Heart right ventricle (tissue), 16 donors: ENCODE results near the gene APOBEC2. TPM values are rescaled to one million over a fixed set of nuclear protein-coding genes. Genes with fewer than 3 reads are reported as not detected.
A peak's percentile ranks its signal among the peaks of the same experiment; 100 is the strongest.

ENCODE experiments used
- ATAC-seq, 8 donors: fragments of 200-7000 bp; cut with Tn5 transposase; one replicate each; pipeline ENCODE4 v1.9.1; 2020; ENCODE audit warnings: mild to moderate bottlenecking in 8 of 8, moderate library complexity in 8 of 8, moderate number of reproducible peaks in 1 of 8
- DNase-seq, 2 donors: peaks; one replicate each; pipeline ENCODE4 v3.0.0-alpha.2; 2020
- H3K27ac ChIP-seq, 10 donors: fragments of 200-600 bp; sonication (generic) in 2 of 10; one replicate each; pipeline versions ENCODE4 v1.5.0 to v1.8.0; 2020 to 2022; ENCODE audit warnings: mild to moderate bottlenecking in 3 of 10
- H3K27me3 ChIP-seq, 7 donors: fragments of 200-600 bp; one replicate each; pipeline ENCODE4 v1.8.0; 2021 to 2022; ENCODE audit warnings: mild to moderate bottlenecking in 2 of 7
- H3K36me3 ChIP-seq, 9 donors: fragments of 200-600 bp; sonication (generic) in 1 of 9; one replicate each; pipeline versions ENCODE4 v1.5.0 to v1.8.0; 2020 to 2022; ENCODE audit warnings: mild to moderate bottlenecking in 2 of 9
- H3K4me1 ChIP-seq, 9 donors: fragments of 200-600 bp; sonication (generic) in 1 of 9; one replicate each; pipeline versions ENCODE4 v1.5.0 to v1.8.0; 2020 to 2022; ENCODE audit warnings: mild to moderate bottlenecking in 4 of 9
- H3K4me3 ChIP-seq, 10 donors: fragments of 200-600 bp; sonication (generic) in 2 of 10; one replicate each; pipeline versions ENCODE4 v1.5.0 to v1.8.0; 2020 to 2022; ENCODE audit warnings: mild to moderate bottlenecking in 7 of 10, moderate library complexity in 2 of 10
- H3K9me3 ChIP-seq, 11 donors: fragments of 200-600 bp in 10 of 11; sonication (generic) in 2 of 11; one replicate each; pipeline versions ENCODE4 v1.5.0 to v1.8.0; 2013 to 2022; ENCODE audit warnings: mild to moderate bottlenecking in 2 of 11, control low read depth in 1 of 11, moderate library complexity in 1 of 11
- CTCF ChIP-seq, 9 donors: fragments of 200-600 bp; sonication (generic) in 2 of 9; IDR thresholded peaks; one replicate each; pipeline versions ENCODE4 v1.5.0 to v1.8.0; 2021 to 2022; ENCODE audit warnings: antibody characterized with exemption in 9 of 9, mild to moderate bottlenecking in 5 of 9, moderate library complexity in 1 of 9
- WGBS, 2 donors: extraction: QIAGEN DNeasy Blood & Tissue Kit; methylation state at CpG; one replicate each; pipeline ENCODE4 v1.1.7; 2013; ENCODE audit warnings: inconsistent platforms in 1 of 2; 5-methylcytosine and 5-hydroxymethylcytosine counted together
- intact Hi-C, 10 donors: fragments of 100-400 bp; cut with DNase I; formaldehyde crosslinking; loops; one replicate each; pipeline versions ENCODE4 v1.11.1 to v1.14.2; 2022
- polyA plus RNA-seq, 2 donors: library from polyadenylated mRNA; stranded (reverse); fragments of 200-250 nt; gene quantifications; one replicate each; pipeline ENCODE4 v1.2.3, GENCODE V29; 2013
- total RNA-seq, 10 donors: library from RNA; stranded (reverse); fragmentation: NEBNext Ultra II Directional in 3 of 10; extraction: Animal tissue kit (Norgen Biotek cat#: 25700) in 3 of 10; gene quantifications; one replicate each; pipeline versions ENCODE4 v1.2.1 to v1.2.4, GENCODE V29; 2021 to 2023
- donor health status: Arrhythmogenic right ventricular cardiomyopathy.
- donor health status: ischemic (EF 13 %, LVEDD 7.1; RV severe dilation, severe dysfunction).
- donor health status: healthy with polysubstance abuse.
- donor health status: DM: no; HTN: yes; CAD: no.
- donor health status: DM: no; HTN: no; CAD: no.
- donor health status: ischemic (EF 25% LVEDD 6.9; RV normal size, moderate dysfunction).
- donor health status: ischemic (EF 25% LVEDD 5.7; RV mildly dilated, moderate dysfunction).
- donor health status: healthy.
- donor health status: DM: yes; HTN: yes; CAD: no.
- donor health status: Ischemic cardiomyopathy.
- donor health status: ischemic (EF 35%, LVEDD 5.7; RV mildly dilated, moderate dysfunction).
- donor health status: nonischemic (EF 11% LVEDD 7.7; RV severe dilation, severe dysfunction).
- donor health status: DM: yes; HTN: yes; CAD: no.
- donor health status: PGD.
- donor health status: ischemic (EF 29% LVEDD 5.4; RV normal size, mild dysfunction).
- donor health status: nonischemic (EF 23%, LVEDD 6.1; RV moderate dilation, normal function).

Gene APOBEC2
- total and polyA plus RNA-seq, 12 donors: 79.0 to 307 (median 218) TPM

GRCh38 chr6:41073968-41074691, 21.1 kb downstream of the APOBEC2 start:
- peak overlapping the region; percentile 84 to 98 (median 92) for H3K4me3 ChIP-seq
- 4 to 6% methylated on average over 11 of the region's 11 CpGs for WGBS, 2 donors
- intact Hi-C loops: loop anchor here in 2 of 10 donors (5.0 kb wide), 2 partner anchors 213 to 658 kb away; partner anchors contain the start of gene TREM1 (in 1 of the 2)

GRCh38 chr6:41074692-41075436, 21.9 kb downstream of the APOBEC2 start:
- peaks cover 6 to 43% (median 38%) of the 10 kb centered on the region in 9 donors for H3K4me1 ChIP-seq
- no peak for ATAC-seq
- H3K27me3 ChIP-seq: no peaks in the 10 kb centered on the region
- H3K9me3 ChIP-seq: no peaks in the 10 kb centered on the region
- H3K4me3 ChIP-seq: peak overlapping the region in 9 of 10 donors; percentile 84 to 98 (median 92)
- no peak for TF ChIP-seq CTCF (IDR thresholded peaks at IDR 0.05)
- H3K36me3 ChIP-seq: peaks cover 0 to 23% (median 11%) of the 10 kb centered on the region in 9 donors
- intact Hi-C loops: loop anchor here in 2 of 10 donors (5.0 kb wide), 2 partner anchors 212 to 657 kb away; partner anchors contain the start of gene TREM1 (in 1 of the 2)
- DNase-seq: no peak
- peak overlapping the region; percentile 98 to 100 (median 100) for H3K27ac ChIP-seq
- WGBS, 2 donors: 49 to 56% methylated on average over 11 of the region's 11 CpGs

More at GRCh38 chr6:41073968-41074691, 21.1 kb downstream of the APOBEC2 start:
- Histone ChIP-seq H3K36me3 (peaks cover 0 to 23% (median 10%) of the 10 kb centered on the region in 9 donors), H3K27me3 (no peaks in the 10 kb centered on the region), H3K27ac (peak overlapping the region; percentile 98 to 100 (median 100)), H3K9me3 (no peaks in the 10 kb centered on the region), H3K4me1 (peaks cover 6 to 43% (median 38%) of the 10 kb centered on the region in 9 donors)
- DNase-seq (no peak), ATAC-seq (no peak)
- TF ChIP-seq CTCF (IDR thresholded peaks at IDR 0.05): no peak

GRCh38 chr6:41075651-41076626, 22.9 kb downstream of the APOBEC2 start:
- Histone ChIP-seq H3K27ac (peak overlapping the region in 8 of 10 donors; percentile 99 to 100 (median 100)), H3K9me3 (no peaks in the 10 kb centered on the region), H3K4me3 (no peak overlapping the region), H3K36me3 (peaks cover 0 to 25% (median 14%) of the 10 kb centered on the region in 9 donors), H3K27me3 (no peaks in the 10 kb centered on the region), H3K4me1 (peaks cover 6 to 45% (median 31%) of the 10 kb centered on the region in 9 donors)
- intact Hi-C loops: no loop called here
- no peak for ATAC-seq
- no peak for DNase-seq
- TF ChIP-seq CTCF (IDR thresholded peaks at IDR 0.05): no peak
- WGBS, 2 donors: 42 to 53% methylated on average over 4 of the region's 4 CpGs
